ACC112 (cell line): ENCODE results near the gene CCDC200.
"Not testable (repeated sequence)": the region's sequence is repeated elsewhere in the genome, so short reads cannot be mapped to it uniquely, and the experiment has no call there.

Experiments
- H2AFZ ChIP-seq: fragments of 200-600 bp; sonication (generic); one replicate; pipeline ENCODE4 v1.6.0; 2017; ENCODE audit warnings: antibody characterized with exemption, low read length; ENCODE audit not compliant: unreplicated experiment
- H3K27ac ChIP-seq: fragments of 200-600 bp; sonication (generic); 2 replicates; pipeline ENCODE4 v1.5.1; 2014; ENCODE audit warnings: low read depth, mild to moderate bottlenecking, antibody characterized with exemption, low read length, moderate library complexity
- H3K27me3 ChIP-seq: fragments of 200-600 bp; sonication (generic); 2 replicates; pipeline ENCODE4 v1.6.1; 2014; ENCODE audit warnings: mild to moderate bottlenecking, antibody characterized with exemption, low read length, moderate library complexity, mixed read lengths; ENCODE audit not compliant: insufficient read depth
- H3K36me3 ChIP-seq: fragments of 200-600 bp; sonication (generic); 2 replicates; pipeline ENCODE4 v1.6.1; 2016; ENCODE audit warnings: mild to moderate bottlenecking, antibody characterized with exemption, low read length, moderate library complexity, mixed read lengths; ENCODE audit not compliant: insufficient read depth
- H3K4me1 ChIP-seq: fragments of 200-600 bp; sonication (generic); one replicate; pipeline ENCODE4 v1.6.1; 2016; ENCODE audit warnings: low read length, mixed read lengths; ENCODE audit not compliant: insufficient read depth, unreplicated experiment, control insufficient read depth
- H3K4me3 ChIP-seq: fragments of 200-600 bp; sonication (generic); 2 replicates; pipeline ENCODE4 v1.5.1; 2014; ENCODE audit warnings: mild to moderate bottlenecking, low read depth, low read length
- H3K79me2 ChIP-seq: fragments of 200-600 bp; sonication (generic); one replicate; pipeline ENCODE4 v1.6.0; 2016; ENCODE audit warnings: low read length; ENCODE audit not compliant: control insufficient read depth, unreplicated experiment, insufficient read depth

Gene CCDC200

DNA sequence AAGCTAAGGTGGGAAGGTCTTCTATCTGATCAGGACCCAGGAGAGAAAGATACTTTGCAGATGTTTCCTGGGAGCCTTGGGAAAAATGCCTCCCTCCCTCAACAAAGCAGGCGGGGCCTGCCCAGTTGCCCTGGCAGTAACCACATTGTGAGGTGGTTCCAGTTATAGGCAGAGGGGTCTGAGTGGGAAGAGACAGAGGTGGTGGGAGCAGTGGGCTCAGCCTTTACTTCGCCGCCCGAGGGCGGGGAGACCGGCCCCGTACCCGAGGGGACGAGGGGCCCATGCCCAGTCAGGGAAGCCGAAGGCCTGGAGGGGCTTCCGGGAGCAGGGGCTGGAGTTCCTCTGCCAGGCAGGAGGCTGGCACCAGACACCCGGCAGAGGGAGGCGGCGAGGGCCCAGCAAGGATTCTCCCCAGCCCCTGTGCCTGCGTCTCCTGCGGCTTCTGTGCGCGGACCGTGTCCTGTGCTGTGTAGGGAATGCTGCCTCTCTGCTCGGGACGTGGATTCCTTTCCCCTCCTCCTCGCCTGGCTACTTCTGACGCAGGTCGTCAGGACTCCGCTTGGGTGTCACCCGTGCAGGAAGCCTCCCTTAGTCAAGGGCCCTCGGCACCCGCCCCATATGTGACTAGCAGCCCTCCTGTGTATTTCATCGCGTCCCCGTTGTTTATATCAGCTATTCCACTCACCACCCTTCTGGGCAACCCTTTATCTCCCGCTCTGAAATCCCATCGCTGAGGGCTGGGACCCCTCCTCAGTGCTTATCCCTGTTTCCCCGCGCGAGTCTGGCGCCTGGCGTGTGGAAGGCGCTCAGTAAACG, 3.0 kb upstream of the CCDC200 start:
- not testable (repeated sequence) for H3K36me3 ChIP-seq, H2AFZ ChIP-seq, H3K27me3 ChIP-seq, H3K79me2 ChIP-seq, H3K4me1 ChIP-seq
- H3K4me3 ChIP-seq: peak overlapping the region; percentile 62
- peak overlapping the region; percentile 53 for H3K27ac ChIP-seq

- H3K4me3 ChIP-seq: no peak overlapping the region
These were observed 2.0 kb downstream of the CCDC200 start for GRCh38 chr17:43226393-43226792.

DNA sequence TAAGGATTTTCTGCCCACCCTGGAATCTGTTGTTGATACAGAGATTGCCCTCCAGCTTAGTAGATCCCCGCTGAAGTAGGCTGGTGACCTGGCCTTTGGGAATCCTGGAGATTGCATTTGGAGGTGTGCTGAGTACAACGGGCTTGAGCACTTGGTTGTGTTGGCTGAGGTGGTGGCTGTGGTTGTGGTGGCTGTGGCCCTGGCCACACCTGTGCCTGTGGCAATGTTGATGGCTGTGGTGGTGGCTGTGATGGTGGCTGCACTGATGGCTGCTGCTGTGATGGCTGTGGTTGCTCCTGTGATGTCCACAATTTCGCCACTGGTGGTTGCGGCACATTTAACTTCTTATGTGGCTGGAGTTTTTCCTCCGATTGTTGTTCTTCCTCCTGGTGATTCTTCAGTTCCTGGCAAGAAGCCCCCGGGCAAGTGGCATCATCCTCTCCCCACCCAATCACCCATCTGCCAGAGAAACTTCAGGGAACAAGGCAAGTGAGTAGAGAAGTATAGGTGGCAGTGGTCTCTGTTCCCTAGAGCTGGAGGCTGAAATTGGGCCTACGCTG, 4.2 kb downstream of the CCDC200 start:
- H3K36me3 ChIP-seq: no peaks in the 10 kb centered on the region

More at GRCh38 chr17:43226393-43226792, 2.0 kb downstream of the CCDC200 start:
- H3K36me3 ChIP-seq: no peaks in the 10 kb centered on the region
- no peak overlapping the region for H3K27ac ChIP-seq
- H3K79me2 ChIP-seq: no peaks in the 10 kb centered on the region
- H3K4me1 ChIP-seq: no peaks in the 10 kb centered on the region
- no peaks in the 10 kb centered on the region for H3K27me3 ChIP-seq
- no peak overlapping the region for H2AFZ ChIP-seq

DNA sequence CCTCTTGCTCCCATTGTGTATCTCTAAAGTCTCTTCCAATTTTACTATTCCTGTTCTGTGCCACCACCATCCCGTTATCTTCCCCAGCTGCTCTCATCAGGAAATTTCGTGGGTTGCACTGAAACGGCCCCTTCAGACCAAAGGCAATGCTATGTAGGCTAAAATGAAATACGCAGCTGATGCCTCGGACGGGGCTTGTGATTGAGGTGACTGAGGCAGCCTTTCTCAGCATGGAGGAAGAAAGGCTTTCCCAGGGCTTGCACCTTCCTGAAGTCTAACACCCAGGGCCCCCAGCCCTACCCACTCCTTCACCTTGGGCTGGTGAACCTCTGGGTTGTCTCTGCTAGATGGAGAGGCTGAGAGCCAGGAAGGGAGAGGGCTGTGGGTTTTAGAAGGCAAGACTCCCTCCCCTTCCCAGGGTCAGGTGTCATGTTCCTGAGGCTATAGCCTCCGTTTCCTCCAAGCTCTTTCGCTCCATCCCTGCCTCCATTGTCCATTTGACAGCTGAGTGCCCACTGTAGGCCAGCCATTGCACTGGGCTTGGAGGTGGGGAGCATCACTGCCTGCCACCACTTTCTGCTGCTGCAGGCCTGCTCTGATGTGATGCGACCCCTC, 7.8 kb downstream of the CCDC200 start:
- H3K4me1 ChIP-seq: no peaks in the 10 kb centered on the region
- no peak overlapping the region for H3K4me3 ChIP-seq
- peaks cover 10% of the 10 kb centered on the region; the same call in 1 of the 2 replicates for H3K36me3 ChIP-seq
- no peak overlapping the region for H3K27ac ChIP-seq
- no peak overlapping the region for H2AFZ ChIP-seq
- H3K79me2 ChIP-seq: no peaks in the 10 kb centered on the region
- no peaks in the 10 kb centered on the region for H3K27me3 ChIP-seq

More for the DNA sequence above, 4.2 kb downstream of the CCDC200 start:
- Histone ChIP-seq H3K27me3 (no peaks in the 10 kb centered on the region), H3K27ac (no peak overlapping the region), H3K4me1 (no peaks in the 10 kb centered on the region), H3K79me2 (no peaks in the 10 kb centered on the region), H3K4me3 (no peak overlapping the region), H2AFZ (no peak overlapping the region)

DNA sequence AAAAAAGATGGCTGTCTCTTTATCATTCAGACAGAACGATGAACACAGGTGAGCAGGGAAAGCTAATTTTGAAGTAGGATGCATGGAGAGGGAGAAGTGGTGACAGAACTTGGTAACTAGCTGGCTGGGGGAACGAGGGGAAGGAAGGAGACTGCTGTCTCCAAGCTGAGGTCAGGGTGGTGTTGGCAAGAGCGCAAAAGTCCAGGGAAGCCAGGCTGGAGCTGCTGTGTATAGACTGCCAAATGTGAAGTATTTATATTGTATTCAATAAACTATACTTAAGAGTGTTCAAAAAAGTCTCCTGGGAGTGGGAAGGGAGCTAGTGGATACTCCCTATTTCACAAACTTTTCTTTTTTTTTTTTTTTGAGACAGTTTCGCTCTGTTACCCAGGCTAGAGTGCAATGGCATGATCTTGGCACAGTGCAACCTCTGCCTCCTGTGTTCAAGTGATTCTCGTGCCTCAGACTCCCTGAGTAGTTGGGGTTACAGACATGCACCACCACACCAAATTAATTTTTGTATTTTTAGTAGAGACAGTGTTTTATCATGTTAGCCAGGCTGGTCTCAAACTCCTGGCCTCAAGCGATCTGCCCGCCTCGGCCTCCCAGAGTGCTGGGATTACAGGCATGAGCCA, 8.6 kb downstream of the CCDC200 start:
- no peaks in the 10 kb centered on the region for H3K79me2 ChIP-seq
- no peak overlapping the region for H3K27ac ChIP-seq
- H2AFZ ChIP-seq: no peak overlapping the region
- H3K4me1 ChIP-seq: no peaks in the 10 kb centered on the region
- no peak overlapping the region for H3K4me3 ChIP-seq
- H3K36me3 ChIP-seq: peaks cover 10% of the 10 kb centered on the region; the same call in 1 of the 2 replicates
- no peaks in the 10 kb centered on the region for H3K27me3 ChIP-seq

DNA sequence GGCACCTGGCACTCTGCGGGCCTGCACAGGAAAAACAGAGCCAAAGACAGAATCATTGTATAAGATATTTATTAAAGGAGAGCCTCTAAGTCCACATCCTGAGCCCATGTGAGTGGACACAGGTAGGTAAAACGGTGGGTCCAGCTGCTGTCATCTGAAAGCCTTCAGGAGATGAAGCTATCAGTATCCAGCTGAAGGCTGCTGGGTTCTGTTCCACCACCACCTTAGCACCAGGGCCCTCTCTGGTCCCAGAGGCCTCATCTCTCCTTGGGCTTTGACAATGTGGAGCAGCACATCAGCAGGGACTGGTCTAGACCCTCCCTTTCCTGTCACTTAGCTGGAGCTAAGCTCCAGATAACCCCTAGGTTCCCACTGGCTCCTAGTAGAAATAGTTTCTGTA, 9.4 kb downstream of the CCDC200 start:
- H3K36me3 ChIP-seq: peaks cover 10% of the 10 kb centered on the region; the same call in 1 of the 2 replicates
- no peaks in the 10 kb centered on the region for H3K27me3 ChIP-seq
- no peaks in the 10 kb centered on the region for H3K4me1 ChIP-seq
- H3K4me3 ChIP-seq: no peak overlapping the region
- no peak overlapping the region for H3K27ac ChIP-seq
- H2AFZ ChIP-seq: no peak overlapping the region
- H3K79me2 ChIP-seq: no peaks in the 10 kb centered on the region

DNA sequence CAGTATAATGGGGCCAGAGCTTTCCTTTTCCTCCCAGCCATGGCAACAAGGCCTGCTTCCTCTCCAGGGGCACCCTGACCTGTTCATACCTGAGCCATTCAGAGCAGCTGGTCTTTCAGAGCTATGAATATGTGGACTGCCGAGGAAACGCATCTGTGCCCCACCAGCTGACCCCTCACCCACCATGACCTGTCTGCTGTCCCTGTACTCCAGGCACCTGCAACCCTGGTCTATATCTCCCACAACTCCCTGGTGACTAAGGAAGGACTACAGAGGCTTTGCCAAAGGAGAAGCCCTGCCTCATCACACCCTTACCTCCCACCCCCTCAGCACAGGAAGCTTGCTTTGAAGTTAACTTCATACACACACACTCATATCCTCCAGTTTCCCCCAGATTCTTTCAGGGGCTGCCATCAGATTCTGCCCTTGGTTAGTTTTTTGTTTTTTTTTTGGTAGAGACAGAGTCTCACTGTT, 10.8 kb downstream of the CCDC200 start:
- H3K36me3 ChIP-seq: peaks cover 17% of the 10 kb centered on the region; the same call in 1 of the 2 replicates
- no peak overlapping the region for H3K27ac ChIP-seq
- H3K27me3 ChIP-seq: no peaks in the 10 kb centered on the region
- peaks cover 11% of the 10 kb centered on the region for H3K79me2 ChIP-seq
- H2AFZ ChIP-seq: no peak overlapping the region
- peaks cover 11% of the 10 kb centered on the region for H3K4me1 ChIP-seq
- no peak overlapping the region for H3K4me3 ChIP-seq

- H3K36me3 ChIP-seq: peaks cover 17% of the 10 kb centered on the region; the same call in 1 of the 2 replicates
- no peaks in the 10 kb centered on the region for H3K27me3 ChIP-seq
- no peak overlapping the region for H3K27ac ChIP-seq
- H3K79me2 ChIP-seq: peaks cover 15% of the 10 kb centered on the region
- no peak overlapping the region for H3K4me3 ChIP-seq
- H2AFZ ChIP-seq: no peak overlapping the region
- peaks cover 15% of the 10 kb centered on the region for H3K4me1 ChIP-seq
These were observed 11.4 kb downstream of the CCDC200 start for GRCh38 chr17:43216762-43217613.

- Histone ChIP-seq H3K4me3 (no peak overlapping the region), H3K79me2 (peaks cover 15% of the 10 kb centered on the region), H2AFZ (no peak overlapping the region), H3K27me3 (no peaks in the 10 kb centered on the region), H3K4me1 (peaks cover 15% of the 10 kb centered on the region), H3K36me3 (peaks cover 17% of the 10 kb centered on the region; the same call in 1 of the 2 replicates), H3K27ac (no peak overlapping the region)
These were observed 12.1 kb downstream of the CCDC200 start for GRCh38 chr17:43216369-43216761.

DNA sequence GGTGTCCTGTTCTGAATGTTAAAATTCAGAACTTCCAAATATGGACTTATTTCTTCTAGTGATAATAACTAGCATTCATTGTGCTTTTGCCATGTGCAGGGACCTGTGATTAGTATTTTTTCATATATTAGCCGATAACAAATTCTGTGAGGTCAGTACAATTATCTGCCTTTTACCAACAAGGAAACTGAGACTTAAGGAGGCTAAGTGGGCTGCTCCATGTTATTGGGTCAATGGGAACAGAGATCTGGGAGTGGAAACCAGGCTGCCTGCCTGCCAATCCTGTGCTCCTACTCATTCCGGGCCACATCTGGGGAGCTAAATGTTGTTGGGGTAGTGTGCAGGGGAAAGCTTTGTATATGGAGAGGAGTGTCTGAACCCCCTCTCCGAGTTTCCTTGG, 13.1 kb downstream of the CCDC200 start:
- H3K27ac ChIP-seq: no peak overlapping the region
- peaks cover 15% of the 10 kb centered on the region for H3K79me2 ChIP-seq
- peaks cover 17% of the 10 kb centered on the region; the same call in 1 of the 2 replicates for H3K36me3 ChIP-seq
- no peaks in the 10 kb centered on the region for H3K27me3 ChIP-seq
- no peak overlapping the region for H2AFZ ChIP-seq
- peaks cover 22% of the 10 kb centered on the region for H3K4me1 ChIP-seq
- H3K4me3 ChIP-seq: no peak overlapping the region
